Epithelial cell of proximal tubule (primary cell): Measurements from ENCODE around the gene UBASH3A. TPM values are rescaled to one million over a fixed set of nuclear protein-coding genes. Genes with fewer than 3 reads are reported as not detected.

Source experiments
- DNase-seq: peaks from one replicate; pipeline ENCODE4 v3.0.0-alpha.2; 2011; ENCODE audit warnings: low read depth
- H3K4me3 ChIP-seq: 2 replicates; pipeline ENCODE4 v1.5.1; 2011; ENCODE audit warnings: low read depth, mild to moderate bottlenecking, low read length
- CTCF ChIP-seq: conservative IDR thresholded peaks from 2 replicates; pipeline ENCODE4 v1.5.1; 2012; ENCODE audit warnings: low read depth, mild to moderate bottlenecking, low read length
- total RNA-seq: library from RNA; depleted of rRNA; stranded (reverse); fragments of >200 nt; gene quantifications from 2 replicates; pipeline ENCODE4 v1.2.3, GENCODE V29; 2015

Gene UBASH3A
- total RNA-seq, 1 donor from 2014 or later, result not detected

GRCh38 chr21:42361286-42361685, 42.4 kb upstream of the UBASH3A start:
- no peak overlapping the region for H3K4me3 ChIP-seq
- no peak for DNase-seq
- TF ChIP-seq CTCF, result no peak

- no peak for DNase-seq
- no peak overlapping the region for H3K4me3 ChIP-seq
- no peak for TF ChIP-seq CTCF
Observed at GRCh38 chr21:42362198-42362597, 41.5 kb upstream of the UBASH3A start.

DNA sequence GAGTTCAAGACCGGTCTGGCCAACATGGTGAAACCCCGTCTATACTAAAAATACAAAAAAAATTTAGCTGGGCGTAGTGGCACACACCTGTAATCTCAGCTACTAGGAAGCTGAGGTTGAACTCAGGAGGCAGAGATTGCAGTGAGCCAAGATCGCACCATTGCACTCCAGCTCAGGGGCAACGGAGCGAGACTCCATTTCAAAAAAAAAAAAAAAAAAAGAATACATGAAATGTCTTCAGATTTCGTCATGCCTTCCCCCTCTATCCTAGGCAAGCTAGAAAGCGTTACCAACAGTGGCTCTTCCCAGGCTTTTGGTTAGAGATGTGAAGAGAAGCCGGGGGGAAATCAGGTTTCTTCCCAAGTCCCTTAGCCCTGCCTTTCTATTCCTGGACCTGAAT, 41.0 kb upstream of the UBASH3A start:
- TF ChIP-seq CTCF, result no peak

DNA sequence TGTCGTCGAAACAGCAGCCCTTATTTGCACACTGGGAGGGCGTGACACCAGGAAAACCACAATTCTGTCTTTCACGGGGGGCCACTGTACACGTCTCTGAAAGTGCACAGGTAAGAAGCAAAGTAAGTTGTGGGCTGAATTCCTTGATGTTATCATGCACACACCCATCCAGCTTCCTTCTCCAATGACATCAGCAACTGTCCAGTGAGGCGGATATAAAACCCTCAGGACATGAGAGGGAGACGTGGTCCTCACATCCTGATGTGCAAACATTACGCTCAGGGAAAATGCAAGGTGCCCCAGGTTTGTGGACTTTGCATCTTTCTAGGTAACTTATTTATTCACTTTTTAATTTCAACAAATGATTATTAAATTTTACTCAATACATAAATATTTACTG, 40.4 kb upstream of the UBASH3A start:
- no peak overlapping the region for H3K4me3 ChIP-seq
- TF ChIP-seq CTCF, result no peak
- no peak for DNase-seq

More for the DNA sequence above, 41.0 kb upstream of the UBASH3A start:
- H3K4me3 ChIP-seq, result no peak overlapping the region
- no peak for DNase-seq

DNA sequence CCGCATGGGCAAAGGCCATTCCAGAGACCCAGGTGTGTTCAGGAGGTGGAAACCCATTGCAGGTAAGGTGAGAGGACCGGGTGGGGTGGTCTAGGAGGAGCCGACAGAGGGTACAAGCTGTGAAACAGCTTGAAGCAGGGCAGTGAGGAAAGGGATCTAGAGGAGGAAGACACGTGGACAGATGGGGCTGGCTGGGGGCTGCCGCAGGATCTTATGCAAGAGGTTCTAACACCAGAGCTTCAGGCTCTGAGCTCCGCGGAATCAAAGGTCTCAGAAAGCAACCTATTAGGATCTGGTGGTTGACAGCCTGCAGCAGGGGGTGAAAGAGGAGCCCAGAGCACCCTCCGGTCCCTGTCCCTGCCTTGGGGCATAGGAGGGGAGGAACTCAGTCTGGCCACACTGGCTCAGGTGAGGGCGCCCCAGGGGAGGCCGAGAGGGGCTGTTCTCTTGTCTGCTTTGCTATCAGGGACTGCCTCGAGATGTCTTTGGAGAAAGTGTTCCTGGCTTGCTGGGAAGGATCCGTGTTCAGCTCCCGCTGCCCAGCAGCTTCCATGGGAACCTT, 39.3 kb upstream of the UBASH3A start:
- H3K4me3 ChIP-seq, result no peak overlapping the region
- no peak for TF ChIP-seq CTCF
- no peak for DNase-seq

DNA sequence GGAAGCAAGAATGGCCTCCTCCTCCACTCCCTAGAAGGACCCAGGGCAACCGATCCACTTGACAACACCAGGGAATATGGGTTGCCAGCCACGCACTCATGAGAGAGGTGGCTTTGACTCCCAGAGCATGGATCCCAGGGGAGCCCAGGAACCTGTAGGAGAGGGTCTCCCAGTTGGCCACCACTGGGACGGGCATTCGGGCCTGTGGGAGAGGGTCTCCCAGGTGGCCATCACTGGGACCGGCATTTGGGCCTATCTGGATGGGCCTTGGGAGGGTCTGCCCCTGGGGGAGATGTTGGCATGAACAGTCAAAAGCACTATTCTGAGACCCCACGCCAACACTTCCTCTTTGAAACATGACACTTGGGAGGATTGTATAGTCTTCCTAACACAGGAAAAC, 37.9 kb upstream of the UBASH3A start:
- no peak overlapping the region for H3K4me3 ChIP-seq
- no peak for TF ChIP-seq CTCF
- DNase-seq, result no peak

DNA sequence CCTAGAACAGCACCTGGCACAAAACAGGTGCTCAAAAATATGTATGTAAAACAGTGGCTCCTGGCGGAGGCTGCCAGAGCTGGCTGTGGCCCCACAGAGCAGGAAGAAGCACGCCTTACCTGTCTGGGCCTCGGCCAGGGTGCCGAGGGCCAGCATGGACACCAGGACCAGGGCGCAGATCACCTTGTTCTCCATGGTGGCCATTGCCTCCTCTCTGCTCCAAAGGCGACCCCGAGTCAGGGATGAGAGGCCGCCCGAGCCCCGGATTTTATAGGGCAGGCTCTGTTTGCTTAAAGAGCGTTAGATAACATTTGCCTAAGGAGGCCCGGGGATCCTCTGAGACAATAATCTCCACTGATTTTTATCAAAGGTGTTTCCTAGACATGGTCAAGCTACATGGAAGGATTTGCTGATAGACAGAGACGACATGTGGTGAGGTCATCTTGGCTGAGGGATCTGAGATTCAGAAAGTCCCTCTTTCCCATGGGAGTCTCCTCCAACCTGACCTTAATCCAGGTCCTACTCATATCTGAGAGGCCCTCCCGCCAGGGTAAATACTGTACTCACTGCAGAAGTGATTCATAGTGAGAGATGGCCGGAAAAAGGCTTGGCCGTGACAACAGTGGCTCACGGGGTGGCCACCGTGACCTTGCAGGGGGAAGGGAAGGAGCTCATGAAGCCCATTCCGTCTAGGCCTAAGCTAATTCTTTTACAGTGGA, 37.3 kb upstream of the UBASH3A start, which contains the start of gene TFF1:
TFF1 (minus strand) TSS at position 244 of the 719 bp plus-strand sequence; CDS start at position 204, 40 bp downstream.
- DNase-seq, result no peak
- TF ChIP-seq CTCF, result no peak
- H3K4me3 ChIP-seq, result no peak within 1 kb of the TSS
